GM21576 (cell line): ENCODE measurements around the gene PHACTR3.
A peak's percentile ranks its signal among the peaks of the same experiment; 100 is the strongest.
"Not testable (repeated sequence)": the region's sequence is repeated elsewhere in the genome, so short reads cannot be mapped to it uniquely, and the experiment has no call there.

Experiments used
- ATAC-seq: cut with Tn5 transposase; IDR thresholded peaks from one replicate; pipeline ENCODE4 v1.9.1; 2021; ENCODE audit warnings: mild to moderate bottlenecking, moderate library complexity; ENCODE audit not compliant: unreplicated experiment

PHACTR3 gene

DNA sequence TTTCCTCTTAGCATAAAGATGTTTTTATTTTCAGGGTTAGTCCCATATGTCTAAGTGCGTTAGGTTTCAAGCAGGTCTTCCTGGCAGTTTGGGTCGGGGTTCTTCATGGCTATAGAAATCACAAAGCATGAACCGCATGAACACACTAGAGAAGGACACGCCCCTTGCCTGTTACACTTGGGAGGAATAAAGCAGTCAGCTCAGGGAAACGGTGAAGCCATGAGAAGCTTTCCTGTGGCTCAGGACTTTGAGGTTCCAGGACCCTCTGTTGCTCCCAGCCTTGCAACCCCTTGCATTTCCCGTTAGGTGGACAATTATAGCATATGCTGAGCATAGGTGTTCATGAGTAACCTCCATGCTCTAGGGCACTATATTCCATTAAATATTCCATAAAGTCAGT, 232.4 kb downstream of the PHACTR3 start:
- no peak for ATAC-seq

- peak; percentile 86 for ATAC-seq
These were observed 233.5 kb downstream of the PHACTR3 start for GRCh38 chr20:59837623-59838394.

GRCh38 chr20:59839400-59839799, 235.1 kb downstream of the PHACTR3 start:
- no peak for ATAC-seq

DNA sequence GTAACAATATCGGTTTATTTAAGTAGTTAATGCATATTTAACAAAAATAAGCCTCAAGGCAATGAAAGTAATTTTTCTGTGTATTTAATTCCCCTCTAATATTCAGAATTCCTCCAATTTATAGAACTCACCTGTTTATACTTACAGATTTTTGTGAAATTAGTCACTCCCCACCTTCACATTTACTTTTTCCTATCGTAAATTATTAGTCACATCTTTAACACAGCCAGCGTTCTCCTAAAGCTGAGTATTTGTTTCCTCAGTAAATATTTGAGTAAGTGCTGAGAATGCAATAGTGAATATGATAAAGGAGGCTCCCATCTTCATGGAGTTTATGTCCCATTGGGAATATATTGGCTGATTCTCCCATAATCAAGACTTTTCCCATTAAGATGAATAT, 241.1 kb downstream of the PHACTR3 start:
- ATAC-seq = no peak

- ATAC-seq = no peak
These were observed 243.8 kb downstream of the PHACTR3 start for GRCh38 chr20:59848182-59848581.

DNA sequence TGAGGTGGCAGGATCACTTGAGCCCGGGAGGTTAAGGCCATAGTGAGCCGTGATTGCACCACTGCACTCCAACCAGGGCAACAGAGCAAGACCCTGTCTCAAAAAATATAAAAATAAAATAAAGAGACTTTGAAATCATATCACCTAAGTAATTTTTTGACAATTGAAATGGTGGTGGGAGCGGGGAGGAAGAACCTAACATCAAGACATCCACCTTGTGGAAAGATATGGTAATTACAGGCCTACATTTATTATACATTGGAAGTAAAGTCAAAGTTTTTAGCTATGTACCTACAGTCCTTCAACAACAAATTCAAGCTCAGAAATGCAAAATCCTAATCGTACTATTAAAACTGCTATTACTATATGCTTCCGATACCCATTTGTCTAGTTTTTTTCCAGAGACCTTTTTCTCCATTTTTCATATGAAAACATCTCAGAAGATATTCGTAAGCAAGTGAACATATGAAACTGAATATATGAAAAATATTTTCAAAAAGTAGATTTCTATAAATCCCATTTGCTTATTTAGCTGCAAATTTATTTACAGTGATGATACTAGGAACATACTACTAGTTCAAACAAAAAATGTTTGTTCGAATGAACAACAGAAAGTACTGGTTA, 245.8 kb downstream of the PHACTR3 start:
- ATAC-seq = no peak

GRCh38 chr20:59856526-59856925, 252.2 kb downstream of the PHACTR3 start:
- ATAC-seq = not testable (repeated sequence)

GRCh38 chr20:59856941-59857340, 252.6 kb downstream of the PHACTR3 start:
- ATAC-seq = not testable (repeated sequence)

- no peak for ATAC-seq
These were observed 253.6 kb downstream of the PHACTR3 start for GRCh38 chr20:59857966-59858365.

DNA sequence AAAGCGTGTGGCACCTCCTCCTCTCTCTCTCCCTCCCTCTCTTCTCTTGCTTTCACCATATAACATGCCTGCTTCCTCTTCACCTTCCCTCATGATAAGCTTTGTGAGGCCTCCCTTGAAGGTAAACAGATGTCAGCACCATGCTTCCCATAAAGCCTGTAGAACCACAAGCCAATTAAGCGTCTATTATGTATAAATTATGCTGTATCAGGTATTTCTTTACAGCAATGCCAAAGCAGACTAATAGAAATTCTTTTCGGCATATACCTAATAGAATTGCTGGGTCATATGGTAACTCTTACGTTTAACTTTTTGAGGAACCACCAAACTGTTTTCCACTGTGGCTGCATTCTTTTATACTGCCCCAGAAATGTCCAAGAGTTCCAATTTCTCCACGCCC, 254.1 kb downstream of the PHACTR3 start:
- no peak for ATAC-seq

DNA sequence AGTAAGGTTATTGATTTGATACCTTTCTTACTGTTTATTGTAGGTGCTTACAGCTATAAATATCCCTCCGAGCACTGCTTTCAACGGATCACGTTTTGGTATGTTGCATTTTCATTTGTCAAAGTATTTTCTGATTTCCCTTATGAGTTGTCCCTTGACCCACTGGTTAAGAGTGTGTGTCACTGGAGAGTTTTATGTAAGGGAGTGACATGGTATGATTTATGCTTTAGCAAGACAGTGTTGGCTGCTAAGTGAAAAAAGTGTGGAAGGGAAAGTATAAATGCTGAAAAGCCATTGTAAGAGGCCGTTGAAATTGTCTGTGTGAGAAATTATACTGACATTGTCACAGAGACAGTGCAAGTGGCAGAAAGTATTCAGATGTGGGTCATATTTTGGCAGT, 257.1 kb downstream of the PHACTR3 start:
- no peak for ATAC-seq

GRCh38 chr20:59863058-59863457, 258.7 kb downstream of the PHACTR3 start:
- ATAC-seq = no peak

- no peak for ATAC-seq
These were observed 260.4 kb downstream of the PHACTR3 start for GRCh38 chr20:59864726-59865125.

DNA sequence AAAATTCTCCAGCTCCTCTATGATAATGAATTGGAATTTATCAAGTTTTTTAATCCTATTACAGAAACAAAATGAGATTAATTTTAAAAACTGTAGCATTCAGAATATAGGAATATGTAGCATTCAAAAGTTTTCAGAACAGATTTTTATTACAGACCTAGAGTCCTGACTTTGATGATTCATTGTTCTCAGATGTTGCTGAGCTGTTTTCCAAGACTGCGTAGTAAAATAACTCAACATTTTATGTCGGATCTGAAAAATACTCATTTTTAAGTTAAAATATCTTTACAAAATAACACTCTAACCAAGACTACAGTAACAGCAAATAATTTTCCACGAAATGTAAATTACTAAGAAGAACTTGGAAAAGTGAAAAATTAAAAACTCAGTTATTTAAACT, 262.0 kb downstream of the PHACTR3 start:
- no peak for ATAC-seq

DNA sequence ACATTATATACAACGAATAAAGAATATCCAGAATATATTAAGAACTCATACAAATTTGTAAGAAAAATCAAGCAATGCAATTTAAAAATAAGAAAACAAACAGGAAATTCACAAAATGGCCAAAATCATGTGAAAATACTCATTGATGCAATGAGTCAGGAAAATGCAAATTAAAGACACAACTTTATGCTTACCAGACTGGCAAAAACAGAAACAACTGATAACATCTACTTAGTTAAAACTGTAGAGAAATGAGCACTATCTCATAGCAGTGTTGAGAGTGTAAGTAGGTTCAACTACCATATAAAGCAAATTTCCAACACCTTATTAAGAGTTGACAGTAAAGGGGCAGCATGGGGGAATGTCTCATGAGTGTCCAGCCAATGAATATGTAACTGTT, 266.8 kb downstream of the PHACTR3 start:
- ATAC-seq = no peak

GRCh38 chr20:59873409-59873808, 269.1 kb downstream of the PHACTR3 start:
- no peak for ATAC-seq

- ATAC-seq = no peak
These were observed 275.9 kb downstream of the PHACTR3 start for GRCh38 chr20:59880198-59880597.

- no peak for ATAC-seq
These were observed 280.2 kb downstream of the PHACTR3 start for GRCh38 chr20:59884494-59884893.

- no peak for ATAC-seq
These were observed 283.7 kb downstream of the PHACTR3 start for GRCh38 chr20:59888050-59888449.

DNA sequence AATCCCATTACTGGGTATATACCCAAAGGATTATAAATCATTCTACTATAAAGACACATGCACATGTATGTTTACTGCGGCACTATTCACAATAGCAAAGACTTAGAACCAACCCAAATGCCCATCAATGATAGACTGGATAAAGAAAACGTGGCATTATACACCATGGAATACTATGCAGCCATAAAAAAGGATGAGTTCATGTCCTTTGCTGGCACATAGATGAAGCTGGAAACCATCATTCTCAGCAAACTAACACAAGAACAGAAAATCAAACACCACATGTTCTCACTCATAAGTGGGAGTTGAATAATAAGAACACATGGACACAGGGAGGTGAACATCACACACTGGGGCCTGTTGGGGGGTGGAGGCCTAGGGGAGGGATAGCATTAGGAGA, 285.7 kb downstream of the PHACTR3 start:
- not testable (repeated sequence) for ATAC-seq

GRCh38 chr20:59891581-59891980, 287.2 kb downstream of the PHACTR3 start:
- ATAC-seq = no peak

- ATAC-seq = no peak
These were observed 291.6 kb downstream of the PHACTR3 start for GRCh38 chr20:59895908-59896307.
